KMS-11 (cell line): ENCODE results near the gene CUL2.

ENCODE experiments used
- H2AFZ ChIP-seq: fragments of 200-600 bp; sonication (generic); 2 replicates; pipeline ENCODE4 v1.6.1; 2016; ENCODE audit warnings: antibody characterized with exemption, mixed run types, low read depth
- H3K27ac ChIP-seq: fragments of 200-600 bp; sonication (generic); 2 replicates; pipeline ENCODE4 v1.6.1; 2016; ENCODE audit warnings: mild to moderate bottlenecking, mixed run types
- H3K27me3 ChIP-seq: fragments of 200-600 bp; sonication (generic); 2 replicates; pipeline ENCODE4 v1.6.1; 2017; ENCODE audit warnings: mild to moderate bottlenecking, low read depth, mixed run types, moderate library complexity; ENCODE audit not compliant: insufficient read depth
- H3K36me3 ChIP-seq: fragments of 200-600 bp; sonication (generic); 2 replicates; pipeline ENCODE4 v1.6.1; 2017; ENCODE audit warnings: mild to moderate bottlenecking, mixed run types; ENCODE audit not compliant: insufficient read depth
- H3K4me1 ChIP-seq: fragments of 200-600 bp; sonication (generic); 2 replicates; pipeline ENCODE4 v1.6.1; 2016; ENCODE audit warnings: mild to moderate bottlenecking, low read depth, mixed run types; ENCODE audit not compliant: poor library complexity, severe bottlenecking
- H3K4me2 ChIP-seq: fragments of 200-600 bp; sonication (generic); 2 replicates; pipeline ENCODE4 v1.7.0; 2016; ENCODE audit warnings: mild to moderate bottlenecking, mixed run types
- H3K4me3 ChIP-seq: fragments of 200-600 bp; sonication (generic); IDR thresholded peaks from 2 replicates; pipeline ENCODE4 v1.6.1; 2017; ENCODE audit warnings: low read depth, low read length, mixed read lengths; ENCODE audit not compliant: insufficient read depth
- H3K79me2 ChIP-seq: fragments of 200-600 bp; sonication (generic); 2 replicates; pipeline ENCODE4 v1.6.1; 2016; ENCODE audit warnings: low read depth, mixed run types; ENCODE audit not compliant: insufficient read depth
- H3K9ac ChIP-seq: fragments of 200-600 bp; sonication (generic); 2 replicates; pipeline ENCODE4 v1.6.1; 2016; ENCODE audit warnings: mild to moderate bottlenecking, mixed run types
- H4K20me1 ChIP-seq: fragments of 200-600 bp; sonication (generic); 2 replicates; pipeline ENCODE4 v1.6.1; 2016; ENCODE audit warnings: mild to moderate bottlenecking, mixed run types; ENCODE audit not compliant: insufficient read depth
- CTCF ChIP-seq: fragments of 200-600 bp; sonication (generic); conservative IDR thresholded peaks from 2 replicates; pipeline ENCODE4 v1.6.1; 2017; ENCODE audit warnings: low read depth, mild to moderate bottlenecking, antibody characterized with exemption, low read length, moderate library complexity, mixed read lengths

Gene CUL2

GRCh38 chr10:35011771-35012191 lies 78.4 kb downstream of the CUL2 start:
- Histone ChIP-seq H3K4me2 (no peak overlapping the region), H3K9ac (no peak overlapping the region), H3K79me2 (no peaks in the 10 kb centered on the region), H3K27ac (no peak overlapping the region), H3K36me3 (peaks cover 8% of the 10 kb centered on the region), H3K4me1 (no peaks in the 10 kb centered on the region), H3K27me3 (no peaks in the 10 kb centered on the region), H3K4me3 (no peak overlapping the region), H2AFZ (no peak overlapping the region), H4K20me1 (no peaks in the 10 kb centered on the region)
- TF ChIP-seq CTCF, result no peak

- H3K4me1 ChIP-seq, result no peaks in the 10 kb centered on the region
- H3K79me2 ChIP-seq, result no peaks in the 10 kb centered on the region
- H3K4me2 ChIP-seq, result no peak overlapping the region
- peaks cover 8% of the 10 kb centered on the region for H3K36me3 ChIP-seq
- H3K27ac ChIP-seq, result no peak overlapping the region
- TF ChIP-seq CTCF, result no peak
- no peak overlapping the region for H2AFZ ChIP-seq
- H3K27me3 ChIP-seq, result no peaks in the 10 kb centered on the region
- H4K20me1 ChIP-seq, result no peaks in the 10 kb centered on the region
- H3K9ac ChIP-seq, result no peak overlapping the region
- no peak overlapping the region for H3K4me3 ChIP-seq
Measured at GRCh38 chr10:35007858-35008301, 82.3 kb downstream of the CUL2 start.

- no peaks in the 10 kb centered on the region for H3K4me1 ChIP-seq
- no peak overlapping the region for H3K27ac ChIP-seq
- TF ChIP-seq CTCF, result no peak
Measured at GRCh38 chr10:35006836-35007235, 83.3 kb downstream of the CUL2 start.

GRCh38 chr10:35005868-35006267 lies 84.3 kb downstream of the CUL2 start:
- TF ChIP-seq CTCF, result no peak
- Histone ChIP-seq H3K36me3 (peaks cover 7% of the 10 kb centered on the region; the same call in 1 of the 2 replicates), H3K27ac (no peak overlapping the region), H3K4me2 (no peak overlapping the region), H3K79me2 (no peaks in the 10 kb centered on the region), H3K9ac (no peak overlapping the region), H3K4me1 (no peaks in the 10 kb centered on the region), H4K20me1 (no peaks in the 10 kb centered on the region), H3K27me3 (no peaks in the 10 kb centered on the region), H3K4me3 (no peak overlapping the region), H2AFZ (no peak overlapping the region)

More at GRCh38 chr10:35006836-35007235, 83.3 kb downstream of the CUL2 start:
- Histone ChIP-seq H3K27me3 (no peaks in the 10 kb centered on the region), H3K9ac (no peak overlapping the region), H3K79me2 (no peaks in the 10 kb centered on the region), H3K4me2 (no peak overlapping the region), H3K36me3 (peaks cover 8% of the 10 kb centered on the region), H2AFZ (no peak overlapping the region), H4K20me1 (no peaks in the 10 kb centered on the region), H3K4me3 (no peak overlapping the region)
